ENCODE results near the gene TMED3.

Gene TMED3

DNA sequence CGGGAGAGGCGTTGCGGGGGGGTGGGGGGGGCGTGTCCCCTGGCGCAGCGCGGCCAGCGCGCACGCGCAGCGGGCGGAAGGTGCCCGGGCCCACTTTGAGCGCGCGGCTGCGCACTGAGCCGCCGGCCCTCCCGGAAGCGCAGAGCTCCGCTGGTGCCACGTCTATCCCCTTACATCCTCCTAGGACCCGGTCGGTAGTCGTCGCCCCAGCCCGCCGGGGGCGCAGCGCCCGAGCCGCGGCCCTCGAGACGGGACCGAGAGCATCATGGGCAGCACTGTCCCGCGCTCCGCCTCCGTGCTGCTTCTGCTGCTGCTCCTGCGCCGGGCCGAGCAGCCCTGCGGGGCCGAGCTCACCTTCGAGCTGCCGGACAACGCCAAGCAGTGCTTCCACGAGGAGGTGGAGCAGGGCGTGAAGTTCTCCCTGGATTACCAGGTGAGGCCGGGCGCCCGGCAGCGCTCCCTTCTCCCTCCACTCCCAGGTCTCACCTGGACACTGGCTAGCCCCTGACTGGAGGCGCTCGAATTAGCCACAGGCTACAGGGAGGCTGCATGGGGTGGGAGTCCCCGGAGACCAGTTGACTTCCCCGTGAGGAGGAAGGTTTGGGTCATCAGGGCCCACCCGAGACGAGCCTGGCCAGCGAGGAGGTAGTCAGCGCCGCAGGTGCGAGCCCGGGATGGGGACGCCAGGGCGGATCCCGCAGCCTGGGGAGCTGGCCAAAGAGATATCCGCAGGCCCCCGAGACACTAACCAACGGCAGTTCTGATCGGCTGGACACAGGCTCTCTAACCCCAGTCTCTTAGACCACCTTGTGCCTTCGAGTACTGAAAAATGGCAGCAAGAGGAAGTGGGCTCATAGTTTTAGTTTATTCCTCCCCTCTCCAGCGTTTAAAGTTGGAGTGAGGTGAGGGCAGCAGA lies at the start of gene TMED3:
TMED3 (plus strand) TSS at position 128 of the 916 bp plus-strand sequence; CDS start at position 266, 138 bp downstream.
- peak; percentile 7 for DNase-seq (ENCODE audit: low spot score)

GRCh38 chr15:79261836-79262235 lies 49.1 kb upstream of the TMED3 start:
- no peak for DNase-seq (ENCODE audit: low spot score)

- DNase-seq (ENCODE audit: low spot score) = no peak
Measured at GRCh38 chr15:79265167-79265566, 45.7 kb upstream of the TMED3 start.

GRCh38 chr15:79265987-79266579 lies 44.8 kb upstream of the TMED3 start:
- no peak for DNase-seq (ENCODE audit: low spot score)

DNA sequence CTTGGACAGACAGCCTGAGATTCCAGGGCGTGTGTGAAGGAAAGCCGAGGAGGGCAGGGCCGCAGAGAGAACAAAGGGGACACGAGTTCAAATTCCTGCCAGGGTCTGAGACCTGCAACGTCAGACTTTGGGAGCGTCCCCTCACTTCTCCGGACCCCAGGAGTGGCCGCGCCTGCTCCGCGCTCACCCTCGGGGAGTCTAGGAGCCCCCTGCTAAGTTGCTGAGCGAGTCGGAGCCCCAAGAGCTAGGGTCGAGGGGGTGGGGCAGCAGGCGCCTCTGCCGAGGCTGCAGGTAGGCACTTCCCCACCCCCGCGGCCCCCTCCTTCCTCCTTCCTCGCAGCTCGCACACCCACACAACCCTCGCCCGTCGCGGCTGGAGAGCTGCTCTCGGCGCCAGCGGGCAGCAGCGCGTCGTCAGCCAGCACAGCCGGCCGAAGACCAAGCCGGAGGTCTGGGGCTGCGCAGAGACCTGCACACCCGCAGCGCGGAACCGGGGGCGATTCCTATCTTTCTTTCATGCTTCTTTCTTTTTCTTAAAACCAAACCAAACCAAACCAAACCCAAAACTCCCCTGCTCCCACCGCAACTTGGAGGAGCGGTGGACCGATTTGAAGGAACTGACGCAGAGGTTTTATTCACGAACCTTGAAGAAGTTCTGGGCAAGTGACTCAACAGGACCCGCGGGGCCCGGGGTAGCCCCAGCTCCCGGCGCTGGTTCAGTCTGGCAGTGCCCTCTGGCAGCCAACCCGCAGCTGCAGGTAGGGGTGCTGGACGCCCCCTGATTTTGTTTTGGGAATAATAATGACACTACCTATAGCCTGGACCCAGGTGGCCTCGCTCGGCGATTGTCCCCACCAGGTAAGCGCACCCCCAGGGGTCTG lies 28.3 kb upstream of the TMED3 start, which contains the start of gene ANKRD34C:
ANKRD34C (plus strand) TSS at position 352 of the 881 bp plus-strand sequence. CDS start 10,563 bp downstream, outside the sequence.
- DNase-seq (ENCODE audit: low spot score) = no peak

- DNase-seq (ENCODE audit: low spot score) = no peak
Measured at GRCh38 chr15:79283252-79284048, 27.5 kb upstream of the TMED3 start.

DNA sequence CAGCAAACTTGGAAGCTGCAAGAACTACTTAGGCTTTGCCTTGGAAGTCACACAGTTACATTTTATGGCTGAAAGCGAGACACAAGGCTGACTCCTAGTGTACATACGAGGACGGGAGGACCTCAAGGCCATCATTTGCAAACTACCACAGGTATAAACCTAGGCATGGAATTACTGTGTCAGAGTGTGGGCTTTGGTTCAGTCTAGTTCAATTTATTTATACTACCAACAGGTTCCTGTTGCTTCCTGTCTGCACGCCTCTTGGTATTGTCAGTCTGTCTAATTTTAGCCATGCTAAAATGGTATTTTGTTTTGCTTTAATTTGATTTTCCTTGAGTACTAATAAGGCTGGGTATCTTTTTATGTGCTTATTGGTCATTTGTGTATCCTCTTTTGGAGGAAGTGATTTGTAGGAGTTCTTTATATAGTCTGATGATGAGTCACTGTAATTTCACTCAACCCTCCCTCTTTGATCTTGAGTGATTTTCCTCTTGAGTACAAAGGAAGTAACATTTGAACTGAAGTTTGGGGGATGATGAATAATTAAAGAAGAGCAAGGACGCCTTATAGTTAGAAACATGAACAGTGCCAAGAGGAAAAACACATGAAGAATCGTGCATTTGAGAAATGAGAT lies 20.2 kb upstream of the TMED3 start:
- DNase-seq (ENCODE audit: low spot score) = no peak

DNA sequence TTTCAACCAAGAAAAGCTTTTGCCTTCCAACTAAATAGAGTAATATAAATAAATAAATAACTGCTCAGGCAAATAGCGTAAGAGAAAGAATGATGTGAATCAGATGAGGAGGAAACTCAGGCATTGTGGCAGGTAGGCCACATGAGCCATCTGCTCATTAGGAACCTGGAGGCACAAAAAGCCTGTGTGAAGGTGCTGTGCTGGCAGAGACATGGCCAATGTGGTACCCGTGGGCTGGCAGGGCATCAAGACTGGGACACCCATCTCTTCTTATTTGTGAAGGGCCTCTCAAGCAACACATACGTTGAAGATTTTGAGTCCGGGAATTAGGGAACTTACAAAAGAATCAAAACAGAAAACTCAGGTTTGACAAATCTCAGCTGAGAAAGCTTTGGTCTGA lies 18.9 kb upstream of the TMED3 start:
- no peak for DNase-seq (ENCODE audit: low spot score)

GRCh38 chr15:79294075-79294474 lies 16.8 kb upstream of the TMED3 start:
- DNase-seq (ENCODE audit: low spot score) = no peak

DNA sequence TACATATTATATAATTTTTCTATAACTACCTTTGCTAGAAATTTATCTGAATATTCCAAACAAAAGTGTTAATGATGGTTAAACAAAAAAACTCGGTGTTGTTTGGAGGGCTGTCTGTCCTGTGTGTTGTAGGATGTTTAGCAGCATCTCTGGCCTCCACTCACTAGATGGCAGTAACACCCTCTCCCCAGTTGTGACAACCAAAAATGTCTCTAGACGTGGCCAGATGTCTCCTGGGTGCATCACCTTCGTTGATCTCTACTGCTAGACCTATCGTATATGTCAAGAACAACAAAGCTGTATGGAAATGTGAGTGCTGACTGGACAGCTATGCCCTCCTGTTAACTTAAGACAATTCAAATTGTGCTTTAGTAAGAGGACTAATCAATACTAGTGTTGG lies 14.3 kb upstream of the TMED3 start:
- no peak for DNase-seq (ENCODE audit: low spot score)

DNA sequence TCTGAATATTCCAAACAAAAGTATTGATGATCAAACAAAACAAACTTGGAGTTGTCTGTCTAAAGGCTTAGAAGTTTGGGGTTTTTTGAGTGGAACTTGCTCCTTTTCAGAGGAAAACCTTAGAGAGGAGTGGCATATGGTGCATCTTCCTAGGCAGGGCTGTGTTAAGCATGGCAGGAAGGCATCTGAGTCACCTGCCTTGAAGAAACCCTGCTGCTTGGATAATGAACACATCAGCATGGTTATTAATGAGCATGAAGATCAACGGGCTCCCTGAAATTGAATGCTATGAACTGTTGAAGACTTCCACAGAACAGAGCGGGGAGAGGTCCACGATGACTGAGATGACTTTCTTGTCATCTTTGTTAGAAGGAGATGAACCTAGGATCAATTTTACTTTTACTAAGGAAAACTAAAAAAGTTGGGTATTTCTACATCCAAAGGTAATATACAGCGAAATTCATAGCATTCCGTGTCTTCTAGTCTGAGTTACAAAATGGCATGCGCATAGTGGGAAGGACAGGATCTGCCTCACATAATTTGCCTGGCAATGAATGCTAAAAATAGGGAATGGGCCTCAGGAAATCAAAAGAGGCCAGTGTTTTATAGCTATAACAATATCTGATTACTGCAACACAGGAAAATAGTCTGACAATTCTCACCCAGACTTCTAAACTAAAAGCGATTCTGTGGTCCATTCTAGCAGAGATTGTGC lies 11.6 kb upstream of the TMED3 start:
- no peak for DNase-seq (ENCODE audit: low spot score)

DNA sequence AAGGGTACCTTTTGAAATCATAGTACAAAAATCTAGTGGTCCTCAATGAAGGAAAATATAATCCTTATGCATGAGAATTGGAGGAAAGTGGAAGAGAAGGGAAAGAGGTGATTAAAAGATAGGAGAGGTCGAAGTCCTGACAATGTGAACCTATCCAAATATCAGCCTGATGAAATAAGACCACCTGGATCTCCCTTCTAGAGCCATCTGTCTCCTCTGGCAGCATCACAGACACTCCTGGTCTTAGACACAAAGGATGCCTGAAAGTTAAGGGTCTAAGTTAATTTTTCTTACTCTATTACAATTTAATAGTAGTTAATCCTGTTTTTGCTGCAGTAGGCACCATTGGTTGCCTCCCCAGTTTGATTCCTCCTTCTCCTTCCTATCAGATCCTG lies 11.1 kb upstream of the TMED3 start:
- no peak for DNase-seq (ENCODE audit: low spot score)

DNA sequence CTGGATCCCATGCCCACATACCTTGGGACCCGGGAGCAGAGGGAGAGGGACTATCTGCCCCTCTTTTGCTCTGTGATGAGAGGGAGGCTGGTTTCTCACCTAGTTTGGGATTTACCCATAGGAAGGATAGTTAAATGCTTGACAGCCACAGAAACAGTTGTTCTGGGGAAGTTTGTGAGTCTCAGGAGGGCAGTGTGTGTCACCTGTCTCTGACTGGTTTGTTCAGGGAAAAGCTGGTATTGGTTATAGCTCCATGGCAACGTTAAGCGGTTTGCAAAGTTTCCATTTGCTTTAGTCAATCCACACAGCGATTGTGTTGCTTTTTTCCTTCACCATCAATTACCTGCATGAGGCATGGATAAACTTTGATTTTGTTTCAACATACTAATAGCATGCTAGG lies 3.7 kb upstream of the TMED3 start:
- DNase-seq (ENCODE audit: low spot score) = no peak

DNA sequence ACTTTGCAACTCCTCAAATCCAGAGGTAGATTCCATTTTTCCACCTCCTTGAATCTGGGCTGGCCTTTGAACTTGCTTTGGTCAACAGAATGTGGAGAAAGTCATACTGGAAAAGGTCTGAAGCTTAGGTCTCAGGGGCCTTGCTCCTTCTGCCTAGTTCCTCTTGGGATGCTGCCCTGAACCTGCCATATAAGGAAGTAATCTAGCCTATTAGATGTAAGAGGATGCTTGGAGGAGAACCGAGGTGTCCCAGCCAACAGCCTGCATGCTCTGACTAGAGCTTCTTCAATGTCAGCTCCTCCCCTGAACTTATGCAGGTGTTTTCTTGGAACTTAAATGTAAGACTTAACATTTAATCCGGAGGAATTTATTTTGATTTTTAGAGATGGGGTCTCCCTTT lies 2.0 kb upstream of the TMED3 start:
- DNase-seq (ENCODE audit: low spot score) = no peak

- DNase-seq (ENCODE audit: low spot score) = no peak
Measured at GRCh38 chr15:79310612-79310984, 314 bp upstream of the TMED3 start.

GRCh38 chr15:79311901-79312553 lies 1.1 kb downstream of the TMED3 start:
- no peak for DNase-seq (ENCODE audit: low spot score)

DNA sequence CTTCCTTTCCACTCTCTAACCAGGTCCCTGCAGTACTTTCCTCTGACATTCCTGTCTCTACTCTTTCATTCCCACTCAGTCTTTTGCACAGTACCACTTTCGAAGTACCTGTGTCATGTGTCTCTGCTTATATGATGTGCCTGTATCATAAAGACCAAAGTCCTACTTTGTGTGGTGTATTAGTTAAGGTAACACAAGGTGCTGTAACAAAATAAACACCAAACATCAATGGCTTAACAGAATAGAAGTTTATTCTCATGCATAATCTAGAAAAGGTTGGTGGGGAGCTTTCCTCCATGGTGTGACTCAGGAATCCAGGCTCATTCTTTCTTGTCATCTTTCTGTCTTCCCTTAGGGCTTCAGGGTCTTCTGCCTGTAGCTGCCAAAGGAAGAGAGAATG lies 3.3 kb downstream of the TMED3 start:
- DNase-seq (ENCODE audit: low spot score) = no peak

GRCh38 chr15:79314811-79315210 lies 3.9 kb downstream of the TMED3 start:
- no peak for DNase-seq (ENCODE audit: low spot score)

DNA sequence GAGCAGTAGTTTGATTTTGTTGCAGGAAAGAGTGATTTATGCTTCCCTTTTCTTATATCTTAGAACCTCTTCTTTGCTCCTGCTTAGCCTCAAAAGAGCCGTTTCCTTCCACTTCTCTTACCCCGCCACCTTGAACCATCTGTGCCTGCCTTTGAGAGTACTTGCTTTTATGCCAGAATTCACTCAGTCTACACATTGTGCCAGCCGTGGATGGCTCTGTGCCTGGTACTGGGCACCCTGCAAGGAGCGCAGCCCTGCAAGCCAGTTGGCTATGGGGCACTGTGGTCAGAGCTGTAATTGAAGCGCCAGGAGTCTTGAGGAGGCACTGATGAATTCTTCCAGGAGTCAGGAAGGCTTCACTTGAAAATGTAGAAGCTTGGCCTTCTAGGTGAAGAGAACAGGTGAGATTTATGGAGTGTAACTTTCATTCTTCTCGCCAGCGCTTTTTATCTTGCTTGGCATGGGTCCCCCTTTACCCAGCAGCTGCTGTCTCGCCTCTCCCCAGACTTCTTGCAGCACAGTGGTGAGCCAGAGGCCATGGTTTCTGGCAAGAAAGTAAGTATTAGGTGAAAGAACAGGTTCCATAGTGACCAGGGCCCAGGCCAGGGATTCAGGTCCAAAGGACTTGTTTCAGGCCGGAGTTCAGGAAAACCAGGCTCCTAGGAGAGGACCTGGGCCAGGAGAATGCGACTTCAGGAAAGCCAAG lies 4.9 kb downstream of the TMED3 start:
- DNase-seq (ENCODE audit: low spot score) = no peak
